Measurements from ENCODE around the gene LRFN2.

Gene LRFN2

GRCh38 chr6:40516429-40516828, 70.7 kb downstream of the LRFN2 start:
- DNase-seq (ENCODE audit: low spot score): no peak

- DNase-seq (ENCODE audit: low spot score): no peak
Measured at GRCh38 chr6:40512340-40512739, 74.8 kb downstream of the LRFN2 start.

GRCh38 chr6:40511884-40512283, 75.3 kb downstream of the LRFN2 start:
- no peak for DNase-seq (ENCODE audit: low spot score)

- DNase-seq (ENCODE audit: low spot score): no peak
Measured at GRCh38 chr6:40510442-40510841, 76.7 kb downstream of the LRFN2 start.

GRCh38 chr6:40509716-40510260, 77.4 kb downstream of the LRFN2 start:
- no peak for DNase-seq (ENCODE audit: low spot score)

- no peak for DNase-seq (ENCODE audit: low spot score)
Measured at GRCh38 chr6:40509086-40509485, 78.1 kb downstream of the LRFN2 start.

- DNase-seq (ENCODE audit: low spot score): no peak
Measured at GRCh38 chr6:40506954-40507353, 80.2 kb downstream of the LRFN2 start.

GRCh38 chr6:40505191-40505810, 81.9 kb downstream of the LRFN2 start:
- DNase-seq (ENCODE audit: low spot score): no peak

GRCh38 chr6:40504274-40504673, 82.9 kb downstream of the LRFN2 start:
- no peak for DNase-seq (ENCODE audit: low spot score)

GRCh38 chr6:40500227-40500626, 86.9 kb downstream of the LRFN2 start:
- DNase-seq (ENCODE audit: low spot score): no peak

- no peak for DNase-seq (ENCODE audit: low spot score)
Measured at GRCh38 chr6:40499215-40499614, 87.9 kb downstream of the LRFN2 start.

GRCh38 chr6:40498148-40498547, 89.0 kb downstream of the LRFN2 start:
- DNase-seq (ENCODE audit: low spot score): no peak

GRCh38 chr6:40492187-40492586, 95.0 kb downstream of the LRFN2 start:
- DNase-seq (ENCODE audit: low spot score): no peak

- no peak for DNase-seq (ENCODE audit: low spot score)
Measured at GRCh38 chr6:40490508-40490907, 96.7 kb downstream of the LRFN2 start.

- DNase-seq (ENCODE audit: low spot score): no peak
Measured at GRCh38 chr6:40489798-40490197, 97.4 kb downstream of the LRFN2 start.

GRCh38 chr6:40486576-40486975, 100.6 kb downstream of the LRFN2 start:
- DNase-seq (ENCODE audit: low spot score): no peak

GRCh38 chr6:40485795-40486194, 101.4 kb downstream of the LRFN2 start:
- no peak for DNase-seq (ENCODE audit: low spot score)

GRCh38 chr6:40485300-40485699, 101.9 kb downstream of the LRFN2 start:
- no peak for DNase-seq (ENCODE audit: low spot score)

- DNase-seq (ENCODE audit: low spot score): no peak
Measured at GRCh38 chr6:40484066-40484465, 103.1 kb downstream of the LRFN2 start.

- DNase-seq (ENCODE audit: low spot score): no peak
Measured at GRCh38 chr6:40482532-40482931, 104.6 kb downstream of the LRFN2 start.

GRCh38 chr6:40480678-40481077, 106.5 kb downstream of the LRFN2 start:
- no peak for DNase-seq (ENCODE audit: low spot score)

- no peak for DNase-seq (ENCODE audit: low spot score)
Measured at GRCh38 chr6:40479706-40480105, 107.5 kb downstream of the LRFN2 start.

GRCh38 chr6:40477246-40478126, 109.7 kb downstream of the LRFN2 start:
- DNase-seq (ENCODE audit: low spot score): no peak
